ENCODE data around the gene RPTOR.

- no peak for TF ChIP-seq POLR2AphosphoS5 (IDR thresholded peaks at IDR 0.05)
- no peak for TF ChIP-seq EP300 (IDR thresholded peaks at IDR 0.05)
- no peak for TF ChIP-seq CTCF (IDR thresholded peaks at IDR 0.05)
- no peak for TF ChIP-seq POLR2A (IDR thresholded peaks at IDR 0.05; ENCODE audit: low read depth)
These were observed 328.8 kb downstream of the RPTOR start for GRCh38 chr17:80873307-80873951.

All from esophagus muscularis mucosa (tissue), 4 donors.